Mucosa of descending colon (tissue), 3 donors: ENCODE results near the gene ERO1B. TPM values are rescaled to one million over a fixed set of nuclear protein-coding genes. Genes with fewer than 3 reads are reported as not detected.

ENCODE experiments used
- ATAC-seq: fragments of 200-7000 bp; cut with Tn5 transposase; one replicate; pipeline ENCODE4 v1.9.1; 2020; ENCODE audit warnings: mild to moderate bottlenecking, moderate library complexity
- DNase-seq, 3 donors: peaks; one replicate each; pipeline ENCODE4 v3.0.0-alpha.2; 2020
- H3K36me3 ChIP-seq: fragments of 200-600 bp; one replicate; pipeline ENCODE4 v1.8.0; 2021; ENCODE audit warnings: low read depth, mild to moderate bottlenecking
- H3K4me1 ChIP-seq: fragments of 200-600 bp; one replicate; pipeline ENCODE4 v1.8.0; 2021; ENCODE audit warnings: low read depth, mild to moderate bottlenecking
- H3K4me3 ChIP-seq: fragments of 200-600 bp; one replicate; pipeline ENCODE4 v1.8.0; 2021; ENCODE audit warnings: mild to moderate bottlenecking
- H3K9me3 ChIP-seq: fragments of 200-600 bp; one replicate; pipeline ENCODE4 v1.8.0; 2021; ENCODE audit warnings: mild to moderate bottlenecking
- intact Hi-C, 2 donors: fragments of 100-400 bp; cut with DNase I in 1 of 2; cut with micrococcal nuclease in 1 of 2; formaldehyde crosslinking; loops; one replicate each; pipeline versions ENCODE4 v1.11.0 to v1.11.1; 2022; cut with DNase I, micrococcal nuclease
- total RNA-seq, 3 donors: library from RNA; stranded (reverse); fragmentation: NEBNext Ultra II Directional in 2 of 3; extraction: Animal tissue kit (Norgen Biotek cat#: 25700) in 2 of 3; gene quantifications; one replicate each; pipeline versions ENCODE4 v1.2.1 to v1.2.4, GENCODE V29; 2021 to 2023
- TF ChIP-seq, protein P1 (sequence below): fragments of 200-600 bp; IDR thresholded peaks from one replicate; pipeline ENCODE4 v1.8.0; 2022; ENCODE audit warnings: antibody characterized with exemption, mild to moderate bottlenecking
- donor health status: DM: no; HTN: no; CAD: no; lungs with moderate emphysema.
- donor health status: DM: no; HTN: no; CAD: no.
- donor health status: DM: no; HTN: yes; CAD: no.

The ERO1B gene
- total RNA-seq, 3 donors from 2014 or later, result 1.6 to 8.4 (median 3.0) TPM

DNA sequence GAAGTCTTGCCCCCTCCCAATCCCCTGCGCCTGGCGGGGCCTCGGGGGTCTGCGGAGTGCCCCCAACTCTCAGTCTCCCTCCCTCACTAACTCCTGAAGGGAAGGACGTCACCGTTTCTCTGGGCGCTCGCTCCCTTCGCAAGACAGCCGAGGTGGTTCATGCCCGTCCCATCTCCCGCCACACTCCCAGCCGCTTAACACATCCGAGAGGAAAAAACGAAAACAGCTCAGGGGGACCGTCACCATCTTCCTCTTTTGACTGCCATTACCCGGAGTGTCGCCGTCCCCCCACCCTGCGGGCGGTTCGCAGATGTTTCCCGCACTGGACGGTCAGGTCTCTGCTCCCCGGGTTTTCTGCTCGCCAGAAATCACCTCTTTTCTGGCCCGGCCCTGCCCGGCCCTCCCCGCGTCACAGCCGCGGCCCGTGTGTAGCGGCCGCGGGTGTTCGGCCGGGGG lies 532 bp downstream of the ERO1B start:
- TF ChIP-seq, protein P1, sequence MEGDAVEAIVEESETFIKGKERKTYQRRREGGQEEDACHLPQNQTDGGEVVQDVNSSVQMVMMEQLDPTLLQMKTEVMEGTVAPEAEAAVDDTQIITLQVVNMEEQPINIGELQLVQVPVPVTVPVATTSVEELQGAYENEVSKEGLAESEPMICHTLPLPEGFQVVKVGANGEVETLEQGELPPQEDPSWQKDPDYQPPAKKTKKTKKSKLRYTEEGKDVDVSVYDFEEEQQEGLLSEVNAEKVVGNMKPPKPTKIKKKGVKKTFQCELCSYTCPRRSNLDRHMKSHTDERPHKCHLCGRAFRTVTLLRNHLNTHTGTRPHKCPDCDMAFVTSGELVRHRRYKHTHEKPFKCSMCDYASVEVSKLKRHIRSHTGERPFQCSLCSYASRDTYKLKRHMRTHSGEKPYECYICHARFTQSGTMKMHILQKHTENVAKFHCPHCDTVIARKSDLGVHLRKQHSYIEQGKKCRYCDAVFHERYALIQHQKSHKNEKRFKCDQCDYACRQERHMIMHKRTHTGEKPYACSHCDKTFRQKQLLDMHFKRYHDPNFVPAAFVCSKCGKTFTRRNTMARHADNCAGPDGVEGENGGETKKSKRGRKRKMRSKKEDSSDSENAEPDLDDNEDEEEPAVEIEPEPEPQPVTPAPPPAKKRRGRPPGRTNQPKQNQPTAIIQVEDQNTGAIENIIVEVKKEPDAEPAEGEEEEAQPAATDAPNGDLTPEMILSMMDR, result no peak
- DNase-seq (peak; percentile 23 to 56 (median 47)), ATAC-seq (peak; percentile 53)
- peaks cover 4% of the 10 kb centered on the region for H3K4me1 ChIP-seq
- H3K9me3 ChIP-seq, result no peaks in the 10 kb centered on the region
- peak overlapping the region; percentile 76 for H3K4me3 ChIP-seq
- no peaks in the 10 kb centered on the region for H3K36me3 ChIP-seq
- intact Hi-C loops, result no loop called here

DNA sequence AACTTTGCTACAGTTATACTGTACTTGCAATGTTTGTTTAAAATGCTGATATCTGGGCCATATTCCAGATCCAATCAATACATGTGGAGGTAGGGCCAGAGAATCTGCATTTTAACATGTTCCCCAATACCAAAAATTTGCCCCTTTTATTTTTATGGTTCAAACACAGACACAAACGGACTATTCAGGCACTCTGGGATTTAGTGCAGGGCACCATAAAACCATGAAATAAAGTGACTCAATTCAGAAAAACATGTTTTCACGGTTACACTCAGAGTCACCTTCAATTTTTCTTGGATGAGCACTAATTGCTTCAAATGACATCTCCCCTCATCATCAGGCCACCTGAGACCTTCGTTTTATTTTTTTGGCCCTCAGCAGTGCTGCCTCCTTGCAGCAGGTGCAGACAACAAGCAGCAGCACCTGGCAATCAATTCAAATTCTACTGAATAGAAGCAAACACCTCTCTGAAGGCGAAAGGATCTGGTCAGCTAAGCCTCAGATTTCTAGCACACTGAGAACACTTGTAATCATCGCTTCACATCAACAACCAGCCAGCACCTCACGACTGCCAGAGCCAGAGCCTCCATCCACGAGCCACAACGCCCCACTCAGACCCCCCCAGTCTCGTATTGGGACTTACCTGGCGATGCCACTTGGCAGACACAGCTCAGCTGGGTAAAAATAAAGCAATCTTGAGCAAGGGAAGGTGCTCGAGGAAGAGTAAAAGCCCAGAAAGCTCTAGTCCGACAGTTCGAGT lies 1.1 kb downstream of the ERO1B start:
- Histone ChIP-seq H3K36me3 (no peaks in the 10 kb centered on the region), H3K4me3 (peak overlapping the region; percentile 76), H3K4me1 (peaks cover 4% of the 10 kb centered on the region), H3K9me3 (no peaks in the 10 kb centered on the region)
- TF ChIP-seq, protein P1, result no peak
- ATAC-seq, result no peak
- intact Hi-C loops, result no loop called here
- peak; percentile 12 to 52 (median 44) for DNase-seq

DNA sequence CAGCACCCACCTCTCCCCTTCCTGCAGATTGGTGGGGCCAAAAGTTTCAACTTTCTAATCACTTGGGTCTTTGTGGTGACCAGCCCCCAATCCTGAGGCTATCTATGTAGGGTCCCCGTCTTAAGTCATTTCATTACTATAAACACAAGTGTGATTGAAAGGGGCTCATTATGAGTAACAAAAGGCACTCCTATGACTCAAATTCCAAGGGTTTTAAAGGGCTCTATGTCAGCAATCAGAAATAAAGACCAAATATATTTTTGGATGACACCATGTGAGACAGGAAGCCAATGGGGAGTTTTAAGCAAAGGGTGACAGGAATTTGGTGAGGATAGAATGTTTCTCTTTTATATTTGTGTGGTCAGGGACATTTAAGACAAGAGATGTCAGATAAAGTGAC lies 6.2 kb downstream of the ERO1B start:
- intact Hi-C loops, result no loop called here
- TF ChIP-seq, protein P1, result no peak
- Histone ChIP-seq H3K9me3 (no peaks in the 10 kb centered on the region), H3K4me1 (no peaks in the 10 kb centered on the region), H3K4me3 (no peak overlapping the region), H3K36me3 (no peaks in the 10 kb centered on the region)
- DNase-seq (no peak), ATAC-seq (no peak)

DNA sequence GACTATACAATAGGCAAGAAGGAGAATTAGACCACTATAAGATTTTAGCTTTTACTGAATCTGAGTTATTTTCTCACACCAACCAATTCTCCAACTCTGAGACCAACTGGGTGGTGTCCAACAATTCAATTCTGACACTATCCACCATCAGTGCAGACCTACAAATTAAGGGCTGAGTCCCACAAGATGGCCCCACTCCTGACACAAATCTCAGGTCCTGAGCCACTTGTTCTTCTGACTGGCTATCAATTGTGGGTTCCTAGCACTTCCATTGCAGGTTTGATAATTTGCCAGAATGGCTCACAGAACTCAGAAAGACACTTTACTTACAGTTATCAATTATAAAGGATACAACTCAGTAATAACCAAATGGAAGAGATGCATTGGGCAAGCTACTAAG lies 6.7 kb downstream of the ERO1B start:
- intact Hi-C loops, result no loop called here
- H3K4me3 ChIP-seq, result no peak overlapping the region

DNA sequence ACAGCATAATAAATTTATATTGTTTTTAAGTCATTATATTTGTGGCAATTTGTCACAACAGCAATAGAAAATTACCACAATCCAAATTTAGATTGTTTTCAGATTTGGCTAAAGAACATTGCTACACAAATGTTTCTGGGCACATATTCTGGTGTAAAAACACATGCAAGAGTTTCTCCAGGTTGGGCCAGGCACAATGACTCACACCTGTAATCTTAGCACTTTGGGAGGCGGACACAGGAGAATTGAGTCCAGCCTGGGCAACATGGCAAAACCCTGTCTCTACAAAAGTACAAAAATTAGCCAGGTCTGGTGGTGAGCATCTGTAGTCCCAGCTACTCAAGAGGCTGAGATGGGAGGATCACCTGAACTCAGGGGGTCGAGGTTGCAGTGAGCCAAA lies 8.4 kb downstream of the ERO1B start:
- no peak for DNase-seq

More for the DNA sequence above, 6.7 kb downstream of the ERO1B start:
- ATAC-seq, result no peak
- H3K4me1 ChIP-seq, result no peaks in the 10 kb centered on the region
- TF ChIP-seq, protein P1, result no peak
- H3K36me3 ChIP-seq, result no peaks in the 10 kb centered on the region
- no peak for DNase-seq
- H3K9me3 ChIP-seq, result no peaks in the 10 kb centered on the region

More for the DNA sequence above, 8.4 kb downstream of the ERO1B start:
- Histone ChIP-seq H3K9me3 (no peaks in the 10 kb centered on the region), H3K4me3 (no peak overlapping the region), H3K36me3 (no peaks in the 10 kb centered on the region), H3K4me1 (no peaks in the 10 kb centered on the region)
- ATAC-seq, result no peak
- intact Hi-C loops, result no loop called here
- TF ChIP-seq, protein P1, result no peak
